Erythroblast (primary cell): Measurements from ENCODE around the gene IL19.
A peak's percentile ranks its signal among the peaks of the same experiment; 100 is the strongest.
"Not testable (repeated sequence)": the region's sequence is repeated elsewhere in the genome, so short reads cannot be mapped to it uniquely, and the experiment has no call there.

Experiments used
- DNase-seq, 2 experiments: peaks; one replicate each; lab custom pipeline; 2025; lab: John Stamatoyannopoulos, UW
- GATA1 ChIP-seq: IDR thresholded peaks from 2 replicates; pipeline ENCODE4 v1.6.1; 2011; ENCODE audit warnings: low read depth, mild to moderate bottlenecking, control low read depth, low read length, moderate library complexity
- POLR2A ChIP-seq: IDR thresholded peaks from 2 replicates; pipeline ENCODE4 v1.6.1; 2011; ENCODE audit warnings: mild to moderate bottlenecking, low read length

The IL19 gene

DNA sequence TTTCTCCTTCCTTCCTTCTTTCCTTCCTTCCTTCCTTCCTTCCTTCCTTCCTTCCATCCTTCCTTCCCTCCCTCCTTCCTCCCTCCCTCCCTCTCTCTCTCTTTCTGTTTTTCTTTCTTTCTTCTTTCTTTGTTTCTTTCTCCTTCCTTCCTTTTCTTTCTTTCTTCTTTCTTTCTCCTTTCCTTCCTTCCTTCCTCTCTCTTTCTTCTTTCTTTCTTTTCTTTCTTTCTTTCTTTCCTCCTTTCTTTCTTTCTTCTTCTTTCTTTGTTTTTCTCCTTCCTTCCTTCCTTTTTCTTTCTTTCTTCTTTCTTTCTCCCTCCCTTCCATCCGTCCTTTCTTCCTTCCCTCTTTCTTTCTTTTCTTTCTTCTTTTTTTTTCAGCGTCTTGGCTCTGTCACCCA lies 18.1 kb upstream of the IL19 start:
- no peak for TF ChIP-seq GATA1
- TF ChIP-seq POLR2A: no peak
- no peak for DNase-seq

DNA sequence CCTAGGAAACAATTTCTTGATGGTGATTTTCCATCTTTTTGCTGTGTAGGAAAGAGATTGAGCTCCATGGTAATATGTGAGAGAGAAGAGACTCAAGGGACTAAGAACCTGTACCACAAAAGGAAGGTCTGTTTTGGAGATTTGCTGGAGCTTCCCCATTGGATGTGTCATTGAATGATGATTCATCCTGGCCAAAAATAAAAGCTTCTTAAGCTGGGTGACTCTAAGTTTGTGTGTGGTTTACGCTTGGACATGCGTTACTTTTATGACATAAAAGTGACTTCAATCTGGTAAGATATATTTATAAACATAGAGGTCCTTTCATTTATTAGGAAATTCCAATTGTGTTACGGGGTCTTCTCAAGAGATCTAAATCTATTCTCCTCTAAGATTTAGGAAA lies 17.4 kb upstream of the IL19 start:
- no peak for TF ChIP-seq POLR2A
- TF ChIP-seq GATA1: no peak
- DNase-seq: no peak

DNA sequence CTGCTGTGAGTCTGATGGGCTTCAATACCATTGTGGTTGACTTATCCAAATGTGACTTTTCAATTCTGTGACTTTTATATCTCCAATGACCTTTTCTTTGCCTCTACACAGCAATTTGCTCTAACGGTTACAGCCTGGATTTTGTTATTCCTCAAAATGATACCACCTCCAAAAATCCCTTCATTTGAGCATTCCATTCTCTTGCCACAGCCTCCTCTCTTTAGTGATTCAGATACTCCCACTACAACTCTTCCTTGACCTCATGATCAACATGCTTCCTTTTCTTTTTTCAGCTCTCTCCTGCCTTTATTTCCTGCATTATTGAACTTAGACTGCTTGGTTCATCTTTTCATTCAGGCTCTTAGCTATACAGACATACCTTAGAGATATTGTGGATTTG lies 16.6 kb upstream of the IL19 start:
- DNase-seq: no peak
- no peak for TF ChIP-seq GATA1
- no peak for TF ChIP-seq POLR2A

DNA sequence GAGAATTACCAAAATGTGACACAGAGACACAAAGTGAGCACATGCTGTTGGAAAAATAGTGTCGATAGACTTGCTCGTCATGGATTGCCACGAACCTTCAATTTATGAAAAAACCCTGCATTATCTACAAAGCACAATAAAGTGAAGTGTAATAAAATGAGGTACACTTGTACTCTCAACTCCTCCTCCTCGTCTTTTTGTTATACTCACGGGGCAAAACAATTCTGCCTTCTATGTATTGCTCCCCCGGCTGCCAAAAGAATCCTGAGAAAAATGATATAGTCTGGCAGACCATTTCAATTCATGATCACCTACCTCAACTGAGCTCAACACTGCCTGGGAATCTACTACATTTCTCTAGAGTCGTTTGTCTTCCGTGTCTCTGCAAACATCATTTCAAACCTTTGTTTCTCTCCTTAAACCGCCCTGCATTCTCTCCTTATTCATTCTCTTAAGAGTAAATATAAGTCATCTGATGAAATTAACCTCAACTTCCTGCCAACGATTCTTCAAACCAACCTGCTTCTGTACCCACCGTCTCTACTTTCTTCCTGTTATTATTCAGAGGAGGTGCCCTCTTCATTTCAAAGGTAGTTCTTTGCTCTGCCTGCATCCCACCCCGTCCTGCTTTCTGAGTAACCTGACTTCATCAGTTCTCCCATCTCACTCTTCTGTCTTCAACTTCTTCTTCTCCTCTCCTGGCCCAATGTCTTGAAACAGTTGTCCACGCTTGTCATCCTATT lies 12.9 kb upstream of the IL19 start:
- DNase-seq: no peak
- TF ChIP-seq POLR2A (no peak), GATA1 (no peak)

DNA sequence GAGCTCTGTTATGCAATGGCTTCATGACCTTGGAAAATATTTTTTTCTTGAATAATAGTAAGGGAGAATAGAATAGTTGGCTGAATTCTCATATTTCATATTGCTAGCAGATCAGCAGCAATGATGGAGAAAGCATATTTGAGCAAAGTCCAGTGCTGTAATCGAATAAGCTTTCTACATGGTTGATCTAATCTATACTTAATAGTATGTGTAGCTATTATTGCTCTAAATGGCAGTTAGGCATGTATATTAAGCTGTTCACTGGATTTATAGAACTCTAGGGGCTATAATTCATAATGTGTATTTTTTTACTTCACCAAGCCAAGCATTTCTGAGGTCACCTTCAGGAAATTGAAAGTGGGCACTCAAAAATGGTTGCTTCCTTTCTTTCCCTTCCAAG lies 10.0 kb upstream of the IL19 start:
- no peak for DNase-seq
- no peak for TF ChIP-seq GATA1

- TF ChIP-seq GATA1 (no peak), POLR2A (no peak)
- no peak for DNase-seq
Observed at GRCh38 chr1:206761159-206761768, 9.3 kb upstream of the IL19 start.

GRCh38 chr1:206762741-206763364 lies 7.7 kb upstream of the IL19 start:
- DNase-seq: not testable (repeated sequence)

DNA sequence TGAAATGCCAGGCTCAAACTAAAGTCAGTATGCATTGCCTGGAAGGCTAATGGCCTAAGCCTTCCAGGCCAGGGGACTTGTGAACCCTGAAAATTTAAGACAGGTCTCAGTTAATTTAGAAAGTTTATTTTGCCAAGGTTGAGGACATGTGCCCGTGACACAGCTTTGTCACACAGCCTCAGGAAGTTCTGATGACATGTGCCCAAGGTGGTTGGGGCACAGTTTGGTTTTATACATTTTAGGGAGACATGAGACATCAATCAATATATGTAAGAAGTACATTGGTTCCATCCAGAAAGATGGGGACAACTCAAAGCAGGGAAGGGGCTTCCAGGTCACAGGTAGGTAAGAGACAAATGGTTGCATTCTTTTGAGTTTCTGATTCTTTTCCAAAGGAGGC lies 4.8 kb upstream of the IL19 start:
- DNase-seq: not testable (repeated sequence)

- TF ChIP-seq GATA1: no peak
- no peak for TF ChIP-seq POLR2A
- DNase-seq: peak; percentile 13 to 20
Observed at GRCh38 chr1:206766251-206766856, 4.2 kb upstream of the IL19 start.

DNA sequence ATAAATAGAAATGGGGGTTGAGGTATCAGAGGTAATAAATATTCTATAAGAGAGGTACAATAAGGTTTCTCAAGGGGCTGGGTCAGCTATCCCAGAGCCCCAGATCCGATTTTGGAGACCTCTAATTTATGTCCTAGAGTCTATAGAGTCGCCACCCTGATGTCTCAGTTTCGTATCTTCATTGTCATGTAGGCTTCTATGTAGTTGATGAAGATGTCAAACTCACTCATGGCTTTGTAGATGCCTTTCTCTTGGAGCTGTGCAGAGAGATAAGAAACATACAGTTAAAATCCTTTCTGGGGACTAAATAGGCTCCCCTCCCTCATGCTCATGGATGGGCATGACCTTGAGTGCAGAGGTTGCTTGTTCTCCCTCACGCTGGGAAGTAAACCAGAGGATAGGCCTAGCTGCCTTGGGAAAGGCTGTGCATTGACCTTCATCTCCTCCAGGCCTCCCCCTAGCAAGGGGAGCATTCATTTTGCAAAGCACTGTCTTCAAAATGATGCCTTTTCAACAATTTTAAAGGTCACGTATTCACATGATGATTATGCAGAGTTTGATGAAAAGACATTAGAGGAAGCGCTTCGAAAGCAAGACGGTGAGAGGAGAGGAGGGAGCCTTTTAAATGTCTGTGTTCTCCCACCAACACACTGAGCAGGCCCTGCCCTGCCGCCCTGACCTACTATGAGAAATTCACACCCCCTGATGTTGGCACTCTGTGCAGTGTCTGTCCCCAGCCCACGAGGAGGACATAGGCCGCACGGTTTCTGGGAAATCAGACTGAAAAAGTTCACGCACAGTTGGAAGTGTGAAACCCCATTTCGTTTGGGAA lies 1.9 kb upstream of the IL19 start:
- no peak for TF ChIP-seq GATA1
- no peak for TF ChIP-seq POLR2A
- DNase-seq: no peak

GRCh38 chr1:206769304-206769731 lies 1.3 kb upstream of the IL19 start:
- no peak for DNase-seq
- TF ChIP-seq GATA1: no peak
- no peak for TF ChIP-seq POLR2A

DNA sequence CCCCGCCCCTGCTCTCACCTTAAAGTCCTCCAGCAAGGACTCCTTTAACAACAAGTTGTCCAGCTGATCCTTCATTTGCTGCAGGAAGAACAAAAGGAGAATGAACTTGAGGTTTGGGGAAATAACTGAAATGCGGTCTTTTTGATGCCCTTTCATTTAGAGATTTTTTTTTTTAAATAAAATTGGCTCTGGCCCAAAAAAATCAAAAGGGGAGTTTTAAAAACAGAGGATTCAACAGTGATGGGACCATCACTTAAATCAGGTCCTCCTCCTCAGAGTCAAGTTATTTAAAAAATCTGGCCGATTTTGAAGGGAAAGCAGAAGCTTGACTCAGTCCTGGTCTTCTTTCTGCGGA lies 742 bp downstream of the IL19 start:
- TF ChIP-seq POLR2A (no peak), GATA1 (no peak)
- DNase-seq: no peak

DNA sequence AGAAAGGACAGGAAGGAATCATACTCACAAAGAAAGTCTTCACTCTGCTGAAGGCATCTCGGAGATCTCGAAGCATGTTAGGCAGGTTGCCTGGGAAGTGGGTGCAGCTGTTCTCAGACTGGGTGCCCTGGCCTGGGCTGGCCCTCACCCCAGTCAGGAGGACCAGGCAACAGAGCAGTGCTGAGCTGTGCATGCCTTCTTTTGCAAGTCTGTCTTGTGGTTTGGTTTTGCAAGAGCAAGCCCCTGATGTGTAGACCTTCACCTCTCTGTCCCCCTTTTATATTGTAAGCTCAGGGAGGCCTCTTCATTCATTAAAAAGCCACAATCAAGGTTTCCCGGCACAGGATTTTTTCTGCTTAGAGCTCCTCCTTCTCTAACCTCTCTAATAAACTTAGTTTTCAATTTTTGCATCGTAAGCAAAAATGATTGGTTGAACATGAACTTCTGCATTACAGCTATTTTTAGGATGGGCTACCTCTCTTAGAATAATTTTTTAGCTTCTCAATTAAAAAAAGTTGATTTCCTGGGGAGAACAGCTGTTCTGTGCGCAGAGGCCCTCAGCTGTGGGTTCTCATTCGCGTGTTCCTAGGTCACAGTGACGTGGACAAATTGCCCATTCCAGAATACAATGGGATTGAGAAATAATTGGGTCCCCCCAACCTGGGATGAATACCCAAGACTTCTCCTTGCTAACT lies 1.8 kb downstream of the IL19 start, which contains the start of gene IL10:
Gene IL10 (minus strand): TSS at position 252 of the 695 bp plus-strand sequence. CDS start 59 bp downstream, at position 193.
- TF ChIP-seq POLR2A (no peak), GATA1 (no peak)
- no peak for DNase-seq
